HG02759 (cell line): ENCODE data around the gene SEC16B.
"Not testable (repeated sequence)": the region's sequence is repeated elsewhere in the genome, so short reads cannot be mapped to it uniquely, and the experiment has no call there.

Experiments used
- ATAC-seq: cut with Tn5 transposase; IDR thresholded peaks from one replicate; pipeline ENCODE4 v1.9.1; 2021; ENCODE audit warnings: mild to moderate bottlenecking, moderate library complexity; ENCODE audit not compliant: unreplicated experiment

SEC16B gene

GRCh38 chr1:177969825-177970371 lies at the start of gene SEC16B:
TSS of gene SEC16B (minus strand) at chr1:177970058. CDS start at chr1:177967981, 2,077 bp downstream.
- no peak for ATAC-seq

- no peak for ATAC-seq
These were observed 49.8 kb upstream of the SEC16B start for GRCh38 chr1:178019622-178020021.

GRCh38 chr1:178019208-178019607 lies 49.4 kb upstream of the SEC16B start:
- no peak for ATAC-seq

GRCh38 chr1:178017517-178017916 lies 47.7 kb upstream of the SEC16B start:
- no peak for ATAC-seq

- ATAC-seq, result no peak
These were observed 42.1 kb upstream of the SEC16B start for GRCh38 chr1:178011864-178012503.

- no peak for ATAC-seq
These were observed 41.6 kb upstream of the SEC16B start for GRCh38 chr1:178011465-178011828.

- ATAC-seq, result no peak
These were observed 41.0 kb upstream of the SEC16B start for GRCh38 chr1:178010674-178011464.

- no peak for ATAC-seq
These were observed 36.2 kb upstream of the SEC16B start for GRCh38 chr1:178006043-178006442.

- peak; percentile 46 for ATAC-seq
These were observed 35.6 kb upstream of the SEC16B start for GRCh38 chr1:178005450-178005849.

GRCh38 chr1:178004926-178005391 lies 35.1 kb upstream of the SEC16B start:
- peak; percentile 76 for ATAC-seq

- no peak for ATAC-seq
These were observed 29.1 kb upstream of the SEC16B start for GRCh38 chr1:177998696-177999631.

- ATAC-seq, result no peak
These were observed 27.1 kb upstream of the SEC16B start for GRCh38 chr1:177996957-177997356.

GRCh38 chr1:177995369-177995768 lies 25.5 kb upstream of the SEC16B start:
- no peak for ATAC-seq

- not testable (repeated sequence) for ATAC-seq
These were observed 16.4 kb upstream of the SEC16B start for GRCh38 chr1:177986281-177986680.

- ATAC-seq, result no peak
These were observed 14.9 kb upstream of the SEC16B start for GRCh38 chr1:177984761-177985160.

GRCh38 chr1:177984136-177984525 lies 14.3 kb upstream of the SEC16B start:
- ATAC-seq, result no peak

- no peak for ATAC-seq
These were observed 13.8 kb upstream of the SEC16B start for GRCh38 chr1:177983482-177984135.

- ATAC-seq, result no peak
These were observed 13.2 kb upstream of the SEC16B start for GRCh38 chr1:177983077-177983476.

- no peak for ATAC-seq
These were observed 11.3 kb upstream of the SEC16B start for GRCh38 chr1:177981200-177981599.

- ATAC-seq, result no peak
These were observed 9.4 kb upstream of the SEC16B start for GRCh38 chr1:177979272-177979671.
